Panc1 (cell line): ENCODE results near the gene AP5Z1. TPM values are rescaled to one million over a fixed set of nuclear protein-coding genes. Genes with fewer than 3 reads are reported as not detected.

Source experiments
- ATAC-seq: fragments of 200-7000 bp; cut with Tn5 transposase; 2 replicates; pipeline ENCODE4 v1.9.1; 2020; ENCODE audit warnings: mild to moderate bottlenecking, moderate library complexity
- BruUV-seq: library from RNA; stranded (reverse); fragments of 400-500 nt; replicated peaks from 2 replicates; lab custom pipeline; 2021; lab: Mats Ljungman, UMichigan
- CTCF ChIA-PET: fragments of 300-600 bp; sonication (Branson Sonifier 250); formaldehyde crosslinking; loops from one replicate; lab custom pipeline; 2022; ENCODE audit warnings: antibody characterized with exemption; lab: Charles Lee
- POLR2A ChIA-PET: fragments of 300-600 bp; sonication (Branson Sonifier 250); formaldehyde crosslinking; loops from one replicate; lab custom pipeline; 2022; ENCODE audit warnings: antibody characterized with exemption; lab: Charles Lee
- DNase-seq: peaks from one replicate; pipeline ENCODE4 v3.0.0-alpha.2; 2010; ENCODE audit warnings: low read depth, low spot score
- H3K27ac ChIP-seq: 2 replicates; pipeline ENCODE4 v1.5.1; 2011; ENCODE audit warnings: mild to moderate bottlenecking, low read length, inconsistent platforms
- H3K27me3 ChIP-seq: fragments of 200-500 bp; sonication (Bioruptor generic); 2 replicates; pipeline ENCODE4 v1.6.0; 2014; ENCODE audit warnings: low read length, inconsistent platforms; ENCODE audit not compliant: control insufficient read depth, insufficient read depth
- H3K36me3 ChIP-seq: fragments of 200-500 bp; sonication (Bioruptor generic); 2 replicates; pipeline ENCODE4 v1.5.1; 2014; ENCODE audit warnings: inconsistent platforms, mild to moderate bottlenecking, low read length, moderate library complexity; ENCODE audit not compliant: control insufficient read depth, insufficient read depth
- H3K4me1 ChIP-seq: 2 replicates; pipeline ENCODE4 v1.5.1; 2011; ENCODE audit warnings: inconsistent platforms, mild to moderate bottlenecking, low read length, moderate library complexity; ENCODE audit not compliant: control insufficient read depth, insufficient read depth
- H3K4me3 ChIP-seq, 2 experiments: 2 replicates each; pipeline ENCODE4 v1.5.1; 2011 to 2012; ENCODE audit warnings: low read depth in 2 of 2, low read length in 2 of 2, mild to moderate bottlenecking in 2 of 2, inconsistent platforms in 1 of 2, moderate library complexity in 1 of 2
- H3K9me3 ChIP-seq: fragments of 200-500 bp; sonication (Bioruptor generic); 2 replicates; pipeline ENCODE4 v1.5.1; 2014; ENCODE audit warnings: low read depth, mild to moderate bottlenecking, inconsistent platforms, low read length, moderate library complexity; ENCODE audit not compliant: control insufficient read depth, insufficient read depth
- POLR2AphosphoS5 ChIP-seq: IDR thresholded peaks from 2 replicates; pipeline ENCODE4 v1.6.1; 2012; ENCODE audit warnings: mild to moderate bottlenecking, low read depth, low read length, moderate library complexity
- REST ChIP-seq, 2 experiments: IDR thresholded peaks; 2 replicates each; pipeline ENCODE4 v1.6.1; 2011 to 2012; ENCODE audit warnings: low read depth in 2 of 2, control low read depth in 1 of 2, low read length in 1 of 2, mild to moderate bottlenecking in 1 of 2, moderate library complexity in 1 of 2; ENCODE audit not compliant: insufficient read depth in 1 of 2
- SIN3A ChIP-seq: IDR thresholded peaks from 2 replicates; pipeline ENCODE4 v1.6.1; 2012; ENCODE audit warnings: low read depth, mild to moderate bottlenecking, low read length, moderate library complexity, borderline replicate concordance; ENCODE audit not compliant: insufficient read depth
- TCF7L2 ChIP-seq: IDR thresholded peaks from 2 replicates; pipeline ENCODE4 v1.6.1; 2011; ENCODE audit warnings: mild to moderate bottlenecking, low read depth, low read length, inconsistent platforms
- in situ Hi-C: cut with HindIII; loops from 2 replicates; pipeline ENCODE4 v1.10.0; 2016; ENCODE audit warnings: low sequenced_read_pairs, low pct_unique_long_range_greater_than_20kb
- intact Hi-C: fragments of 100-400 bp; cut with micrococcal nuclease; formaldehyde crosslinking; loops from one replicate; pipeline ENCODE4 v1.10.0; 2022; ENCODE audit not compliant: unreplicated experiment
- total RNA-seq: library from RNA; stranded (reverse); gene quantifications from one replicate; pipeline ENCODE4 v1.2.1, GENCODE V29; 2021; ENCODE audit not compliant: unreplicated experiment
- TF ChIP-seq, protein P1 (sequence below): fragments of 450-650 bp; IDR thresholded peaks from 2 replicates; pipeline ENCODE4 v1.5.1; 2017; ENCODE audit warnings: mild to moderate bottlenecking

AP5Z1 gene
- total RNA-seq, 1 experiment from 2014 or later, result 100.0 TPM

- no peaks in the 10 kb centered on the region for H3K9me3 ChIP-seq
- no peak for ATAC-seq
- in situ Hi-C loops (no loop called here), intact Hi-C loops (no loop called here)
- H3K27me3 ChIP-seq, result no peaks in the 10 kb centered on the region
- H3K4me1 ChIP-seq, result 0 out of 2 replicates have a peak, but pooled peaks cover under 1% of the 10 kb centered on the region
- no peaks in the 10 kb centered on the region for H3K36me3 ChIP-seq
- ChIA-PET CTCF (no interaction called here), POLR2A (no interaction called here)
- no peak overlapping the region for H3K27ac ChIP-seq
- no peak overlapping the region for H3K4me3 ChIP-seq
- no peak for TF ChIP-seq SIN3A
- TF ChIP-seq, protein P1, sequence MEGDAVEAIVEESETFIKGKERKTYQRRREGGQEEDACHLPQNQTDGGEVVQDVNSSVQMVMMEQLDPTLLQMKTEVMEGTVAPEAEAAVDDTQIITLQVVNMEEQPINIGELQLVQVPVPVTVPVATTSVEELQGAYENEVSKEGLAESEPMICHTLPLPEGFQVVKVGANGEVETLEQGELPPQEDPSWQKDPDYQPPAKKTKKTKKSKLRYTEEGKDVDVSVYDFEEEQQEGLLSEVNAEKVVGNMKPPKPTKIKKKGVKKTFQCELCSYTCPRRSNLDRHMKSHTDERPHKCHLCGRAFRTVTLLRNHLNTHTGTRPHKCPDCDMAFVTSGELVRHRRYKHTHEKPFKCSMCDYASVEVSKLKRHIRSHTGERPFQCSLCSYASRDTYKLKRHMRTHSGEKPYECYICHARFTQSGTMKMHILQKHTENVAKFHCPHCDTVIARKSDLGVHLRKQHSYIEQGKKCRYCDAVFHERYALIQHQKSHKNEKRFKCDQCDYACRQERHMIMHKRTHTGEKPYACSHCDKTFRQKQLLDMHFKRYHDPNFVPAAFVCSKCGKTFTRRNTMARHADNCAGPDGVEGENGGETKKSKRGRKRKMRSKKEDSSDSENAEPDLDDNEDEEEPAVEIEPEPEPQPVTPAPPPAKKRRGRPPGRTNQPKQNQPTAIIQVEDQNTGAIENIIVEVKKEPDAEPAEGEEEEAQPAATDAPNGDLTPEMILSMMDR, result no peak
- no peak for DNase-seq
- no TSS peak for BruUV-seq
These were observed 44.5 kb upstream of the AP5Z1 start for GRCh38 chr7:4730971-4731370.

- intact Hi-C loops, result no loop called here
- no peaks in the 10 kb centered on the region for H3K27me3 ChIP-seq
- DNase-seq, result no peak
- H3K27ac ChIP-seq, result no peak overlapping the region
- in situ Hi-C loops, result no loop called here
- no TSS peak for BruUV-seq
- no peak for TF ChIP-seq SIN3A
- TF ChIP-seq REST (IDR thresholded peaks at IDR 0.05; ENCODE audit: insufficient read depth in 1 of 2, low read depth in 2 of 2, low read length in 1 of 2), result no peak
- TF ChIP-seq TCF7L2, result no peak
- TF ChIP-seq POLR2AphosphoS5, result no peak
- TF ChIP-seq, protein P1, result no peak
- no peaks in the 10 kb centered on the region for H3K36me3 ChIP-seq
- no peak overlapping the region for H3K4me3 ChIP-seq
- ATAC-seq, result no peak
- H3K9me3 ChIP-seq, result no peaks in the 10 kb centered on the region
- ChIA-PET POLR2A (no interaction called here), CTCF (no interaction called here)
- H3K4me1 ChIP-seq, result no peaks in the 10 kb centered on the region
These were observed 43.6 kb upstream of the AP5Z1 start for GRCh38 chr7:4731803-4732202.
